K562 (cell line): ENCODE data around the gene DMGDH. TPM values are rescaled to one million over a fixed set of nuclear protein-coding genes. Genes with fewer than 3 reads are reported as not detected.

Experiments
- ADNP ChIP-seq: fragments of 200-800 bp; sonication (Bioruptor generic); IDR thresholded peaks from 2 replicates; pipeline ENCODE4 v1.6.1; 2016; ENCODE audit warnings: missing genetic modification characterization, missing compliant biosample characterization
- ATF4 ChIP-seq: fragments of 450-650 bp; formaldehyde crosslinking; IDR thresholded peaks from 2 replicates; pipeline ENCODE4 v1.4.0; 2022; ENCODE audit warnings: mild to moderate bottlenecking, moderate library complexity
- BHLHE40 ChIP-seq: IDR thresholded peaks from 2 replicates; pipeline ENCODE4 v1.6.1; 2011; ENCODE audit warnings: low read length, improper control_type of control experiment
- CC2D1A ChIP-seq: fragments of 450-650 bp; IDR thresholded peaks from 2 replicates; pipeline ENCODE4 v1.6.1; 2017; ENCODE audit warnings: mild to moderate bottlenecking
- E2F6 ChIP-seq, 2 experiments: IDR thresholded peaks; 2 replicates each; pipeline ENCODE4 v1.6.1; 2011; ENCODE audit warnings: borderline replicate concordance in 1 of 2, control low read depth in 1 of 2, low read depth in 1 of 2, low read length in 1 of 2, mild to moderate bottlenecking in 1 of 2, mixed read lengths in 1 of 2, moderate library complexity in 1 of 2; ENCODE audit not compliant: insufficient read depth in 1 of 2, insufficient read length in 1 of 2, poor library complexity in 1 of 2, severe bottlenecking in 1 of 2; ENCODE audit errors: extremely low read depth in 1 of 2
- EWSR1 ChIP-seq: fragments of 450-650 bp; IDR thresholded peaks from 2 replicates; pipeline ENCODE4 v1.6.1; 2018; ENCODE audit warnings: borderline replicate concordance, mild to moderate bottlenecking, low read depth, moderate library complexity; ENCODE audit not compliant: partially characterized antibody
- FOXP1 ChIP-seq: sonication (generic); formaldehyde crosslinking; IDR thresholded peaks from 2 replicates; pipeline ENCODE4 v1.8.0; 2022; ENCODE audit warnings: mild to moderate bottlenecking, missing genetic modification reagents
- HDAC2 ChIP-seq: fragments of 450-650 bp; IDR thresholded peaks from 2 replicates; pipeline ENCODE4 v1.6.1; 2016; ENCODE audit warnings: mild to moderate bottlenecking
- HEY1 ChIP-seq: fragments of 250-450 bp; sonication (Bioruptor Pico); IDR thresholded peaks from 2 replicates; pipeline ENCODE4 v1.5.0; 2020; ENCODE audit warnings: mild to moderate bottlenecking, moderate library complexity, borderline replicate concordance
- HNRNPK ChIP-seq: fragments of 200-400 bp; formaldehyde crosslinking; IDR thresholded peaks from one replicate; pipeline ENCODE4 v1.6.1; 2018; ENCODE audit warnings: mild to moderate bottlenecking, low read depth, low read length; ENCODE audit not compliant: poor library complexity, severe bottlenecking
- MEF2A ChIP-seq: IDR thresholded peaks from 2 replicates; pipeline ENCODE4 v1.6.1; 2011; ENCODE audit warnings: low read depth, mild to moderate bottlenecking, low read length, moderate library complexity; ENCODE audit not compliant: control insufficient read depth
- NFIC ChIP-seq: fragments of 450-650 bp; IDR thresholded peaks from 2 replicates; pipeline ENCODE4 v1.6.1; 2017; ENCODE audit warnings: mild to moderate bottlenecking, inconsistent platforms
- NR2C2 ChIP-seq, 2 experiments: fragments of 200-800 bp in 1 of 2; sonication (Bioruptor generic) in 1 of 2; sonication (generic) in 1 of 2; formaldehyde crosslinking in 1 of 2; IDR thresholded peaks; 2 replicates each; pipeline versions ENCODE4 v1.6.1 to v1.8.0; 2016 to 2022; ENCODE audit warnings: mild to moderate bottlenecking in 1 of 2, missing compliant biosample characterization in 1 of 2, missing genetic modification characterization in 1 of 2, missing genetic modification reagents in 1 of 2
- PHF21A ChIP-seq: fragments of 450-650 bp; IDR thresholded peaks from 2 replicates; pipeline ENCODE4 v1.6.1; 2017; ENCODE audit warnings: low read depth, borderline replicate concordance
- POLR3A ChIP-seq: IDR thresholded peaks from 2 replicates; pipeline ENCODE4 v1.6.1; 2011; ENCODE audit warnings: borderline replicate concordance, mild to moderate bottlenecking, moderate library complexity; ENCODE audit not compliant: insufficient read length, insufficient read depth; ENCODE audit errors: extremely low read depth
- RBBP5 ChIP-seq: fragments of 200-600 bp; sonication (generic); IDR thresholded peaks from 2 replicates; pipeline ENCODE4 v1.6.1; 2012; ENCODE audit warnings: borderline replicate concordance, mild to moderate bottlenecking, low read length, control low read depth, inconsistent platforms; ENCODE audit not compliant: insufficient read depth, poor library complexity, severe bottlenecking
- RBFOX2 ChIP-seq: fragments of 200-400 bp; formaldehyde crosslinking; IDR thresholded peaks from 2 replicates; pipeline ENCODE4 v1.6.1; 2017; ENCODE audit warnings: low read depth, mild to moderate bottlenecking, low read length, moderate library complexity
- RHOXF2B ChIP-seq: fragments of 250-450 bp; sonication (Bioruptor Pico); conservative IDR thresholded peaks from 2 replicates; pipeline ENCODE4 v1.5.1; 2021
- SMARCA4 ChIP-seq: fragments of 450-650 bp; IDR thresholded peaks from 2 replicates; pipeline ENCODE4 v1.6.1; 2016
- THRA ChIP-seq: fragments of 450-650 bp; IDR thresholded peaks from 2 replicates; pipeline ENCODE4 v1.6.1; 2017; ENCODE audit warnings: mild to moderate bottlenecking, moderate library complexity
- ZFP1 ChIP-seq: fragments of 450-650 bp; formaldehyde crosslinking; IDR thresholded peaks from 2 replicates; pipeline ENCODE4 v1.4.0; 2020; ENCODE audit warnings: mild to moderate bottlenecking, mixed read lengths
- ZNF124 ChIP-seq: sonication (generic); formaldehyde crosslinking; IDR thresholded peaks from 2 replicates; pipeline ENCODE4 v1.8.1; 2022; ENCODE audit warnings: missing genetic modification reagents
- ZNF140 ChIP-seq: fragments of 250-450 bp; sonication (Bioruptor Pico); IDR thresholded peaks from 2 replicates; pipeline ENCODE4 v1.8.0; 2021; ENCODE audit warnings: moderate library complexity, mild to moderate bottlenecking, inconsistent platforms
- ZNF24 ChIP-seq: fragments of 450-650 bp; IDR thresholded peaks from 2 replicates; pipeline ENCODE4 v1.6.1; 2016
- ZNF311 ChIP-seq: fragments of 250-450 bp; sonication (Bioruptor Pico); IDR thresholded peaks from 2 replicates; pipeline ENCODE4 v1.4.0; 2020; ENCODE audit warnings: mild to moderate bottlenecking, moderate library complexity
- ZNF511 ChIP-seq: sonication (generic); formaldehyde crosslinking; IDR thresholded peaks from 2 replicates; pipeline ENCODE4 v1.8.0; 2022; ENCODE audit warnings: mild to moderate bottlenecking, missing genetic modification reagents
- polyA plus RNA-seq, 8 experiments: library from polyadenylated mRNA; depleted of rRNA in 4 of 8; stranded (reverse) in 5 of 8; unstranded in 3 of 8; fragments of >200 nt; fragmentation: Nextera tagmentation in 2 of 8; fragmentation: Illumina TruSeq in 1 of 8; extraction: Ambion mirVana in 2 of 8; extraction: Trizol in 1 of 8; gene quantifications; 2 replicates each; pipeline versions ENCODE4 v1.2.1 to v1.2.3, GENCODE V29; 2011 to 2014; ENCODE audit warnings: inconsistent platforms in 1 of 8, missing spikeins in 1 of 8
- total RNA-seq, 7 experiments: library from RNA; depleted of rRNA in 6 of 7; stranded (reverse); fragments of >200 nt in 6 of 7; fragmentation: Illumina TruSeq in 2 of 7; extraction: Trizol in 2 of 7; gene quantifications; 2 replicates each; pipeline versions ENCODE4 v1.2.1 to v1.2.3, GENCODE V29; 2011 to 2021; ENCODE audit warnings: low replicate concordance in 1 of 7

Gene DMGDH
- total and polyA plus RNA-seq, 9 of the 15 experiments (the other 6 are each of a cell fraction or from before 2014, with no cell fraction given) = 0.13 to 0.58 TPM; not detected in 7

- TF ChIP-seq PHF21A (no peak), ADNP (tag) (no peak), ZNF124 (CRISPR knock-in tag) (no peak), MEF2A (no peak), POLR3A (no peak), RBFOX2 (peak; percentile 70), ZNF511 (CRISPR knock-in tag) (no peak), BHLHE40 (no peak), ZNF140 (CRISPR knock-in tag) (no peak), NFIC (no peak), ATF4 (CRISPR knock-in tag) (no peak), ZFP1 (CRISPR knock-in tag) (no peak), E2F6 (IDR thresholded peaks at IDR 0.05; ENCODE audit: borderline replicate concordance in 1 of 2, extremely low read depth in 1 of 2, insufficient read depth in 1 of 2, insufficient read length in 1 of 2, low read depth in 1 of 2, low read length in 1 of 2, poor library complexity in 1 of 2, severe bottlenecking in 1 of 2) (peak in 1 of 2 experiments; percentile 9), FOXP1 (CRISPR knock-in tag) (no peak; the same call in 1 of the 2 replicates), NR2C2 (CRISPR knock-in tag; IDR thresholded peaks at IDR 0.05) (no peak), NR2C2 (tag; IDR thresholded peaks at IDR 0.05) (peak; percentile 39; the same call in 1 of the 2 replicates), EWSR1 (no peak), CC2D1A (no peak), ZNF24 (no peak), RBBP5 (peak; percentile 4), RHOXF2B (CRISPR knock-in tag) (no peak), HDAC2 (no peak), HEY1 (CRISPR knock-in tag) (no peak), SMARCA4 (no peak), HNRNPK (no peak), THRA (no peak), ZNF311 (CRISPR knock-in tag) (no peak)
Measured at GRCh38 chr5:78985116-78985724, 84.3 kb downstream of the DMGDH start, which contains the start of gene ARSB (continued).
